MM.1S (cell line): Measurements from ENCODE around the gene ZNF787.

Experiments
- EZH2phosphoT487 ChIP-seq: fragments of 300-600 bp; sonication (generic); IDR thresholded peaks from 2 replicates; pipeline ENCODE4 v1.6.1; 2018; ENCODE audit warnings: antibody characterized with exemption, low read length
- TF ChIP-seq, protein P1 (sequence below): fragments of 300-600 bp; sonication (generic); IDR thresholded peaks from 2 replicates; pipeline ENCODE4 v1.5.1; 2016; ENCODE audit warnings: antibody characterized with exemption, low read length, mixed read lengths

- TF ChIP-seq EZH2phosphoT487: no peak
- TF ChIP-seq, protein P1, sequence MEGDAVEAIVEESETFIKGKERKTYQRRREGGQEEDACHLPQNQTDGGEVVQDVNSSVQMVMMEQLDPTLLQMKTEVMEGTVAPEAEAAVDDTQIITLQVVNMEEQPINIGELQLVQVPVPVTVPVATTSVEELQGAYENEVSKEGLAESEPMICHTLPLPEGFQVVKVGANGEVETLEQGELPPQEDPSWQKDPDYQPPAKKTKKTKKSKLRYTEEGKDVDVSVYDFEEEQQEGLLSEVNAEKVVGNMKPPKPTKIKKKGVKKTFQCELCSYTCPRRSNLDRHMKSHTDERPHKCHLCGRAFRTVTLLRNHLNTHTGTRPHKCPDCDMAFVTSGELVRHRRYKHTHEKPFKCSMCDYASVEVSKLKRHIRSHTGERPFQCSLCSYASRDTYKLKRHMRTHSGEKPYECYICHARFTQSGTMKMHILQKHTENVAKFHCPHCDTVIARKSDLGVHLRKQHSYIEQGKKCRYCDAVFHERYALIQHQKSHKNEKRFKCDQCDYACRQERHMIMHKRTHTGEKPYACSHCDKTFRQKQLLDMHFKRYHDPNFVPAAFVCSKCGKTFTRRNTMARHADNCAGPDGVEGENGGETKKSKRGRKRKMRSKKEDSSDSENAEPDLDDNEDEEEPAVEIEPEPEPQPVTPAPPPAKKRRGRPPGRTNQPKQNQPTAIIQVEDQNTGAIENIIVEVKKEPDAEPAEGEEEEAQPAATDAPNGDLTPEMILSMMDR: no peak
Measured at GRCh38 chr19:56137405-56137804, 16.3 kb upstream of the ZNF787 start.
